K562 (cell line): ENCODE results near the gene FKBP2. TPM values are rescaled to one million over a fixed set of nuclear protein-coding genes. Genes with fewer than 3 reads are reported as not detected.

Experiments
- ATF1 ChIP-seq, 2 experiments: fragments of 450-650 bp in 1 of 2; IDR thresholded peaks; 2 replicates each; pipeline ENCODE4 v1.6.1; 2016; ENCODE audit warnings: missing compliant biosample characterization in 1 of 2, missing genetic modification characterization in 1 of 2
- EP300 ChIP-seq: IDR thresholded peaks from 2 replicates; pipeline ENCODE4 v1.6.1; 2012; ENCODE audit warnings: low read length, improper control_type of control experiment
- ETS2 ChIP-seq: IDR thresholded peaks from 2 replicates; pipeline ENCODE4 v1.6.1; 2016; ENCODE audit warnings: borderline replicate concordance, missing genetic modification characterization, mild to moderate bottlenecking, moderate library complexity, missing compliant biosample characterization; ENCODE audit not compliant: poor library complexity, severe bottlenecking
- ETV1 ChIP-seq: fragments of 450-650 bp; conservative IDR thresholded peaks from 2 replicates; pipeline ENCODE4 v1.6.1; 2016; ENCODE audit warnings: missing genetic modification characterization, control low read depth, low read depth, missing compliant biosample characterization
- HMGN3 ChIP-seq: IDR thresholded peaks from 2 replicates; pipeline ENCODE4 v1.6.1; 2011; ENCODE audit warnings: borderline replicate concordance, low read depth, mild to moderate bottlenecking, mixed read lengths, low read length; ENCODE audit not compliant: insufficient read length; ENCODE audit errors: extremely low read depth
- HNRNPLL ChIP-seq: fragments of 200-400 bp; formaldehyde crosslinking; IDR thresholded peaks from 2 replicates; pipeline ENCODE4 v1.6.1; 2017; ENCODE audit warnings: low read length, low read depth, mild to moderate bottlenecking; ENCODE audit not compliant: poor library complexity, severe bottlenecking
- KDM4B ChIP-seq, 2 experiments: fragments of 450-650 bp in 1 of 2; sonication (generic) in 1 of 2; IDR thresholded peaks; 2 replicates each; pipeline ENCODE4 v1.6.1; 2016 to 2017; ENCODE audit warnings: borderline replicate concordance in 2 of 2, antibody characterized with exemption in 1 of 2, low read depth in 1 of 2, mild to moderate bottlenecking in 1 of 2
- KLF10 ChIP-seq: fragments of 250-450 bp; sonication (Bioruptor Pico); IDR thresholded peaks from 2 replicates; pipeline ENCODE4 v1.6.1; 2021; ENCODE audit warnings: matching md5 sums
- LCOR ChIP-seq: sonication (generic); formaldehyde crosslinking; IDR thresholded peaks from 2 replicates; pipeline ENCODE4 v1.8.0; 2022; ENCODE audit warnings: mild to moderate bottlenecking, missing genetic modification reagents
- MYC ChIP-seq, 2 experiments: fragments of 250-450 bp in 1 of 2; sonication (Bioruptor Pico) in 1 of 2; IDR thresholded peaks; 2 replicates each; pipeline versions ENCODE4 v1.5.1 to v1.6.1; 2012 to 2021; ENCODE audit warnings: low read depth in 2 of 2, borderline replicate concordance in 1 of 2, improper control_type of control experiment in 1 of 2, low read length in 1 of 2, mild to moderate bottlenecking in 1 of 2, moderate library complexity in 1 of 2
- NFRKB ChIP-seq: fragments of 450-650 bp; IDR thresholded peaks from 2 replicates; pipeline ENCODE4 v1.6.1; 2016; ENCODE audit warnings: low read depth
- NR2F6 ChIP-seq: fragments of 450-650 bp; formaldehyde crosslinking; IDR thresholded peaks from 2 replicates; pipeline ENCODE4 v1.4.0; 2020; ENCODE audit warnings: mild to moderate bottlenecking
- PKNOX1 ChIP-seq: fragments of 450-650 bp; IDR thresholded peaks from 2 replicates; pipeline ENCODE4 v1.6.1; 2016
- RBFOX2 ChIP-seq: fragments of 200-400 bp; formaldehyde crosslinking; IDR thresholded peaks from 2 replicates; pipeline ENCODE4 v1.6.1; 2017; ENCODE audit warnings: low read depth, mild to moderate bottlenecking, low read length, moderate library complexity
- RBM25 ChIP-seq: fragments of 200-400 bp; formaldehyde crosslinking; IDR thresholded peaks from 2 replicates; pipeline ENCODE4 v1.6.1; 2018; ENCODE audit warnings: low read length, low read depth, moderate library complexity; ENCODE audit not compliant: severe bottlenecking
- STAT5A ChIP-seq: IDR thresholded peaks from 2 replicates; pipeline ENCODE4 v1.6.1; 2012; ENCODE audit warnings: low read length, inconsistent platforms, borderline replicate concordance
- STAT5B ChIP-seq: fragments of 250-450 bp; sonication (Bioruptor Pico); IDR thresholded peaks from 2 replicates; pipeline ENCODE4 v1.8.0; 2021; ENCODE audit warnings: mild to moderate bottlenecking, inconsistent platforms
- polyA plus RNA-seq, 8 experiments: library from polyadenylated mRNA; depleted of rRNA in 4 of 8; stranded (reverse) in 5 of 8; unstranded in 3 of 8; fragments of >200 nt; fragmentation: Nextera tagmentation in 2 of 8; fragmentation: Illumina TruSeq in 1 of 8; extraction: Ambion mirVana in 2 of 8; extraction: Trizol in 1 of 8; gene quantifications; 2 replicates each; pipeline versions ENCODE4 v1.2.1 to v1.2.3, GENCODE V29; 2011 to 2014; ENCODE audit warnings: inconsistent platforms in 1 of 8, missing spikeins in 1 of 8
- total RNA-seq, 7 experiments: library from RNA; depleted of rRNA in 6 of 7; stranded (reverse); fragments of >200 nt in 6 of 7; fragmentation: Illumina TruSeq in 2 of 7; extraction: Trizol in 2 of 7; gene quantifications; 2 replicates each; pipeline versions ENCODE4 v1.2.1 to v1.2.3, GENCODE V29; 2011 to 2021; ENCODE audit warnings: low replicate concordance in 1 of 7
- TF ChIP-seq, protein P1 (sequence below): sonication (generic); formaldehyde crosslinking; IDR thresholded peaks from 2 replicates; pipeline ENCODE4 v1.4.0; 2020; ENCODE audit warnings: mild to moderate bottlenecking, missing genetic modification reagents
- TF ChIP-seq, protein P2 (sequence below): fragments of 250-450 bp; sonication (Bioruptor Pico); IDR thresholded peaks from 2 replicates; pipeline ENCODE4 v1.4.0; 2020; ENCODE audit warnings: mild to moderate bottlenecking, moderate library complexity, borderline replicate concordance

Gene FKBP2
- total and polyA plus RNA-seq, 9 of the 15 experiments (the other 6 are each of a cell fraction or from before 2014, with no cell fraction given), result 3.5 to 151 (median 58.1) TPM

DNA sequence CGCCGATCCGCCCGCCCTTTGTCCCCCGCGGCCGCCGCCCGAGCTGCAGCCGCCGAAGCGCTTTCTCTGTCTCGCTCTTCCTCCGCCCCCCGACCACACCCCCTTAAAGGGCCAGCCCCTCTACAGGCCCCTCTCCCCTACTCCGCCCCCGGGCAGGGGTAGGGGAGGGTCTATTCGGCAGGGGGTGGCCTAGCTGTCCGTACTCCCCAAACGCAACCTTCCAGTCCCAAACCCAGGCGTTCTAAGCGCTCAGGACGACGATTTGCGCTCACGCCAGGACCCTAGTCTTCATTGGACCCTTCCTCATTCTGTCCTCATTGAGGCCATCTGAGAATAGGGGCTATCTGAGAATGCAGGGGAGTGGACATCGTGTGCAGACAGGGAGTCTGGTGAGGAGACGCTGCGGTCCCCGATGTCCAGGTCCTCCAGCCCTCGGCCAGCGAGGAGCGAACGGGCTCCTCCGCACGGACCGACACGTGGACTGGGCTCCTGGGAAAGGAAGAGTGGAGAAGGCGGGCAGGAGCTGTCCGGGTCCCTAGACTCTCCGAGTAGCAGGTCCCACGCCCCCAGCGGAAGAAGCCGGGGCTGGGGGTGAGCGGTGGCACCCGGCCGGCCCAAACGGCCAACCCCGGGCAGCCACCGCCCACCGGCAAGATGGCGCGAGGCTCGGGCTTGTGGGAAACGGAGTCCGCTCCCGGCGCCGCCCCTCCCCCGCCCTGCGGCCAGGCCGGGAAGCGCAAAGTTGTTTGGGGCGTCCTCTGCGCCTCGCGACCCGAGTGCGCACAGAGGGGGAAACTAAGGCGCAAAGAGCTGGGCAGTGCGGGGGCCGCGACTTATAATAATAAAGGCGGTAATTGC is 6.2 kb downstream of the FKBP2 start, which contains the start of gene PPP1R14B (continued):
- TF ChIP-seq, protein P1, sequence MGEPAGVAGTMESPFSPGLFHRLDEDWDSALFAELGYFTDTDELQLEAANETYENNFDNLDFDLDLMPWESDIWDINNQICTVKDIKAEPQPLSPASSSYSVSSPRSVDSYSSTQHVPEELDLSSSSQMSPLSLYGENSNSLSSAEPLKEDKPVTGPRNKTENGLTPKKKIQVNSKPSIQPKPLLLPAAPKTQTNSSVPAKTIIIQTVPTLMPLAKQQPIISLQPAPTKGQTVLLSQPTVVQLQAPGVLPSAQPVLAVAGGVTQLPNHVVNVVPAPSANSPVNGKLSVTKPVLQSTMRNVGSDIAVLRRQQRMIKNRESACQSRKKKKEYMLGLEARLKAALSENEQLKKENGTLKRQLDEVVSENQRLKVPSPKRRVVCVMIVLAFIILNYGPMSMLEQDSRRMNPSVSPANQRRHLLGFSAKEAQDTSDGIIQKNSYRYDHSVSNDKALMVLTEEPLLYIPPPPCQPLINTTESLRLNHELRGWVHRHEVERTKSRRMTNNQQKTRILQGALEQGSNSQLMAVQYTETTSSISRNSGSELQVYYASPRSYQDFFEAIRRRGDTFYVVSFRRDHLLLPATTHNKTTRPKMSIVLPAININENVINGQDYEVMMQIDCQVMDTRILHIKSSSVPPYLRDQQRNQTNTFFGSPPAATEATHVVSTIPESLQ, result 0 out of 2 replicates have a peak, but pooled peaks have one; percentile 55
- TF ChIP-seq, protein P2, sequence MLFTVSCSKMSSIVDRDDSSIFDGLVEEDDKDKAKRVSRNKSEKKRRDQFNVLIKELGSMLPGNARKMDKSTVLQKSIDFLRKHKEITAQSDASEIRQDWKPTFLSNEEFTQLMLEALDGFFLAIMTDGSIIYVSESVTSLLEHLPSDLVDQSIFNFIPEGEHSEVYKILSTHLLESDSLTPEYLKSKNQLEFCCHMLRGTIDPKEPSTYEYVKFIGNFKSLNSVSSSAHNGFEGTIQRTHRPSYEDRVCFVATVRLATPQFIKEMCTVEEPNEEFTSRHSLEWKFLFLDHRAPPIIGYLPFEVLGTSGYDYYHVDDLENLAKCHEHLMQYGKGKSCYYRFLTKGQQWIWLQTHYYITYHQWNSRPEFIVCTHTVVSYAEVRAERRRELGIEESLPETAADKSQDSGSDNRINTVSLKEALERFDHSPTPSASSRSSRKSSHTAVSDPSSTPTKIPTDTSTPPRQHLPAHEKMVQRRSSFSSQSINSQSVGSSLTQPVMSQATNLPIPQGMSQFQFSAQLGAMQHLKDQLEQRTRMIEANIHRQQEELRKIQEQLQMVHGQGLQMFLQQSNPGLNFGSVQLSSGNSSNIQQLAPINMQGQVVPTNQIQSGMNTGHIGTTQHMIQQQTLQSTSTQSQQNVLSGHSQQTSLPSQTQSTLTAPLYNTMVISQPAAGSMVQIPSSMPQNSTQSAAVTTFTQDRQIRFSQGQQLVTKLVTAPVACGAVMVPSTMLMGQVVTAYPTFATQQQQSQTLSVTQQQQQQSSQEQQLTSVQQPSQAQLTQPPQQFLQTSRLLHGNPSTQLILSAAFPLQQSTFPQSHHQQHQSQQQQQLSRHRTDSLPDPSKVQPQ, result no peak
- TF ChIP-seq LCOR (CRISPR knock-in tag), result 0 out of 2 replicates have a peak, but pooled peaks have one; percentile 64
- peak; percentile 92 for TF ChIP-seq RBFOX2
- peak; percentile 24; the same call in 1 of the 2 replicates for TF ChIP-seq PKNOX1
- TF ChIP-seq KLF10 (CRISPR knock-in tag), result no peak
- TF ChIP-seq HMGN3, result peak; percentile 85
- TF ChIP-seq KDM4B (IDR thresholded peaks at IDR 0.05; ENCODE audit: borderline replicate concordance in 2 of 2, low read depth in 1 of 2), result peak in 1 of 2 experiments; percentile 57; a peak in 2 of 4 replicates
- peak; percentile 69 for TF ChIP-seq HNRNPLL
- no peak for TF ChIP-seq STAT5A
- no peak for TF ChIP-seq ATF1 (CRISPR knock-in tag; IDR thresholded peaks at IDR 0.05)
- TF ChIP-seq ATF1 (tag; IDR thresholded peaks at IDR 0.05), result peak; percentile 62
- TF ChIP-seq RBM25, result no peak
- 0 out of 2 replicates have a peak, but pooled peaks have one; percentile 20 for TF ChIP-seq ETV1 (tag)
- TF ChIP-seq EP300, result peak; percentile 24
- TF ChIP-seq MYC (IDR thresholded peaks at IDR 0.05; ENCODE audit: low read depth, low read length), result peak; percentile 93
- 0 out of 2 replicates have a peak, but pooled peaks have one; percentile 74 for TF ChIP-seq MYC (CRISPR knock-in tag; IDR thresholded peaks at IDR 0.05; ENCODE audit: borderline replicate concordance, low read depth)
- peak; percentile 84 for TF ChIP-seq NFRKB
- no peak for TF ChIP-seq ETS2
- TF ChIP-seq STAT5B (CRISPR knock-in tag), result no peak
- TF ChIP-seq NR2F6 (CRISPR knock-in tag), result no peak
